GM19023 (cell line): ENCODE results near the gene PRDM16.

Experiments
- ATAC-seq: cut with Tn5 transposase; IDR thresholded peaks from one replicate; pipeline ENCODE4 v1.9.1; 2021; ENCODE audit warnings: mild to moderate bottlenecking, moderate library complexity; ENCODE audit not compliant: unreplicated experiment

PRDM16 gene

DNA sequence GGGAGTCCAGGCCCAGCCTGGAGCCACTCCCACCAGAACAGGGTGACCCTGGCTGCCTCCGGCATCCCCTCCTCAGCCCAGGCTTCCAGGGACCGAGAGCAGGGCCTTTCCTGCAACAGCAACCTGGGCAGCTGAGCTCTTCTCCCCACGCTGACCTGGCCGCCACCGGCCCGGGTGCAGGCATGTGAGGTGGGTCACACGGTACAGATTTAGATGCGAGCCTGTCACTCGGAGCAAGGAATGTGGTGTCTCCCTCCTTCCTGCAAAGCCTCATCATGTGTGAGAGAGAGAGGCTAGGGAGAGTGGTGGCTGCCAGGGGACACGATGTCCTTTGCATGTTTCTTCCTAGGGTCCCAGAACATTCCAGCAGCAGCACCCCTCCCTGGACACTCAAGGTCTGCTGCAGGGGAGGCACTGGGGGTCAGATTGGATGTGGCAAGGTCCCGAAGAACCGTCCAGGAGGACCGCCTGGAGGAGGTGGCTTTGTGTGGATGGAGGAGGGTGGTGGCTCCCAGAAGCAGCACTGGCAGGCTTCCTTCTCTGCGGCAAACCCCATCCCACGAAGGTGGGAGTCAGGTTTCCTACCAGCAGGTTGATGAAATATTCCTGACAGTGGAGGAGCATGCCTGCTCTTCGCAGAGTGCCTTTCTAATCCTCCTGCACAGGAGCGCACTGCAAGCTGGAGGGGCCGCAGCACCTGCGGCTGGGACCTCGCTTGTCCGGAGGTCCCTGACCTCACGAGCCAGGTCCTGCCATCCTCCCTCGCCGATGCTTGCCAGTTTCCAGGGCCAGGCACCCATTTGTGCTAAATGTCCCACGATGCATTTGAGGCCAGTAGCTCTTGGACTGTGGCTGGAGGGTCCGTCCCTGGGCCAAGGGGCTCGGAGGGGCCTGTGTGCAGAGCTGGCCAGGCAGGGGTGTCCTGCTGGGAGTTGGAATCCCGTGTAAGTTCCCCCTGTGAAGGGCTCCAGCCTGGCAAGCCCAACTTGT, 68.4 kb downstream of the PRDM16 start:
- no peak for ATAC-seq

- ATAC-seq: no peak
These were observed 69.7 kb downstream of the PRDM16 start for GRCh38 chr1:3138623-3139151.

GRCh38 chr1:3139451-3139852, 70.4 kb downstream of the PRDM16 start:
- ATAC-seq: no peak

DNA sequence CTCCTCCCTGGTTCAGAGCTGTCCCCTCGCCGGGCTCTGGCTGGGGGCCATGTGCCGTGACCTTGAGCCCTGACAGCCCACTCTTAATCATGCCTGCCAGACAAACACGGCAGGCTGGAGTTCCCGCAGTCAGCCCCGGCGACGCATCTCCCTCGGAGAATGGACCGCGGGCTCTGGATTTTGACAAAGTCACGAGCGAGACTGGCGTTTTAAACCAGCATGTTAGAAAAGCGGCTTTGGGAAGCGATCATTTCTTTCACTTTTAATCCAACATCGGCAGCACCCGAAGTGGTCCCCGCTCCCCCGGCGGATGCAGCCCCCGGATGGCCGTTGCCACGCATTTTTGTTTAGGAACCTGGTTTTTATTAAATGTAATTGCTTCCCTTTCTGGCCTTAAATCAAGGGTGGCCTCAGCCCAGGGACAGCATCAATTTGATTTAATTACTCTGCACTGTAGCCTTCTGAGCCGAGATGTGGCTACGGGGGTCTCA, 70.9 kb downstream of the PRDM16 start:
- no peak for ATAC-seq

DNA sequence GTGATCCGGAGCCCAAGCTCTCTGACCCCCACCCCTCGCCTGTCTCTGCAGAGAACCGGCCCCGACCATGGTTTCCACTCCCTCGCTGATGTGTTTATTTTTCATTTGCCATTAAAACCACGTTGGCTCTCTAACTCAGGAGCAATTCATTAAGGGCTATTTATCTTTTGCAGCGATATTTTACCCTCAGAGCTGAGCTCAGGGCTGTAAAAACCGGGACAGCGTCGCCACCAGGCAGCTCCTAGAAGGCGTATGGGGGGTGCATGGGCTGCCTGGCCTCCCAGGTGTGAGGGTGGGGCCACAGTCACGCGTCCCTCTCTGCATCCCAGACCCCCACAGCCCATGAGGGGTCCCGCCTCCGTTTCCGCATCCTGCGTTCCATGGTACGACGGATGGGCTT, 71.4 kb downstream of the PRDM16 start:
- ATAC-seq: no peak

DNA sequence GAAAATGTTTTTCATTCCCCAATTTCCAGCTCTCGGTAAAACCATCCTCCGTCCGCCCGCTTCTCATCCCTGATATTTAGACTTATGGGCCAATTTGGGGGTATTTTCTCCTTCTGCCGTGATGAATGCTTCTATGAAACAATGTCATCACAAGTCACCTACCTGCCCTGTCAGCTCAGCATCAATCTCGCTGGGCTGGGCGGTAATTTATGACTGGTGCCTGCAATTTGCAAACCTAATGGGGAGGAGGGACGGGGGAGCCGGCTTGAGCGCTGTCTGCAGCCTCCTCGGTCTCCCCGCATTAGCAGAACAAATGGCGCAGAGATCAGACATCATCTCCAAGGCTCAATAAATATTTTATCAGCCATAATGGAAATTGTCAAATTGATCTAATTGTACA, 72.1 kb downstream of the PRDM16 start:
- ATAC-seq: no peak

DNA sequence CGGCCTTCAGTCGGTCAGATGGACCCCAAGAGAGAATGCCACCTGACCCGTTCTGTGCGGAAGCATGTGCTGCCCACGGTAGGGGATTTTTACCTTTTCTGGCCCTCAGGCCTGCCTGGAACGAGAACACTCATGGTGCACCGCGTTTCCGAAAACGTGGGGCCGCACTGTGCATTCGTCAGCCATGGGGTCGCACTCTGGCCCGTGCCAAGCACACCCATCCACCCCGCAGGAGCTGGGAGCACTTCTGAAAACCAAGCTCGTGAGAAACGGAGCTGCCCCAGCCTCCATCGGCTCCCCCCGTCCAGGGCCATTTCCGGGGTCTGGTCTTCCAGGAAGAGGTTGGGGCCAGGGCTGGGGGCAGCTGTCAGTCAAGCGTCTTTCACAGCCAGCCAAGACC, 72.8 kb downstream of the PRDM16 start:
- ATAC-seq: no peak

DNA sequence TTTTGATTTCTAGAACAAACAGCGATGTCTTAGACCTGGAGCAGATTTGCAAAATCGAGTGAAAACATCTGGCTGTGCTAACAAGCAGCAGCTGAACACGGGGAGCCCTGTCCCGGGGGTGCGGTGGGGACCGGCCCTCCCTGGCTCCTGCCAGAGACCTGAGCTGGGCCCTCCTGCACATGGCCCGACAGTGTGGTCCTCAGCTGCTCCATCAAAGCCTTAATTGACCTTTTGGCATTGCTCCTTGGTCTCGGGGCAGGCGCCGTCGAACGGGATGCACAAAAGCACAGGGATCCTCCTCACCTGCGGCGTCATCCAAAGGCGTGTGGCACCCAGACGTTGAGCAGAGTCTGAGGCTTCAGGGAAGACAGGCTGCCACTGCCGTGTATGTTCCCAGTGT, 73.2 kb downstream of the PRDM16 start:
- ATAC-seq: no peak

DNA sequence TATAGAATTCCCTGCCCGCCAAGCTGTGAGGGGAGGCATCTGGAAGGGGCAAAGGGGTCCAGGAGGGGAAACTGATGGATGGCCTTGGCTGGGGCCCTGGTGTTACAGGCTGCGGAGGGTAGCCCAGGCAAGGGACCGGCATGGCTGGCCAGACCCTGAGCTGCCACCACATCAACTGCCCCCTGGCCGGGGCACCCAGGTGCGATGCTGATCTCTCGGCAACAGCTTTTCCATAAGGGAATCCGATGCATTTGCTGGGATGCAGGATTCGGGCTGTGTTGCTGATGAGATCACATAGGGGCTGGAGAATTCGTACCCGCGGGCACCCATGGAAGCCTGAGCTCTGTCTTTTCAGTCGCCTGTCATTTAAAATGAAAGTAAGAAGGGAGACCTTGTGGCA, 73.7 kb downstream of the PRDM16 start:
- no peak for ATAC-seq

GRCh38 chr1:3145532-3146325, 76.7 kb downstream of the PRDM16 start:
- ATAC-seq: no peak

GRCh38 chr1:3146458-3146857, 77.5 kb downstream of the PRDM16 start:
- ATAC-seq: no peak

DNA sequence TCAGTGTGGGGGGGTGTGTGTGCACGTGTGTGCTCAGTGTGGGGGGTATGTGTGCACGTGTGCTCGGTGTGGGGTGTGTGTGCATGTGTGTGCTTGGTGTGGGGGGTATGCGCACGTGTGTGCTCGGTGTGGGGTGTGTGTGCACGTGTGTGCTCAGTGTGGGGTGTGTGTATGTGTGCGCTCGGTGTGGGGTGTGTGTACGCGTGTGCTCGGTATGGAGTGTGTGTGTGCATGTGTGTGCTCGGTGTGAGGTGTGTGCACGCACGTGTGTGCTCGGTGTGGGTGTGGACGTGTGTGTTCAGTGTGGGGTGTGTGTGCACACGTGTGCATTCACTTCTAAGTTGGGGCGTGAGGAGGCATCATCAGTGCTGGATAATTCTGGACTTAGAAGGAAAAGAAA, 77.9 kb downstream of the PRDM16 start:
- no peak for ATAC-seq

GRCh38 chr1:3148171-3148570, 79.2 kb downstream of the PRDM16 start:
- ATAC-seq: no peak

DNA sequence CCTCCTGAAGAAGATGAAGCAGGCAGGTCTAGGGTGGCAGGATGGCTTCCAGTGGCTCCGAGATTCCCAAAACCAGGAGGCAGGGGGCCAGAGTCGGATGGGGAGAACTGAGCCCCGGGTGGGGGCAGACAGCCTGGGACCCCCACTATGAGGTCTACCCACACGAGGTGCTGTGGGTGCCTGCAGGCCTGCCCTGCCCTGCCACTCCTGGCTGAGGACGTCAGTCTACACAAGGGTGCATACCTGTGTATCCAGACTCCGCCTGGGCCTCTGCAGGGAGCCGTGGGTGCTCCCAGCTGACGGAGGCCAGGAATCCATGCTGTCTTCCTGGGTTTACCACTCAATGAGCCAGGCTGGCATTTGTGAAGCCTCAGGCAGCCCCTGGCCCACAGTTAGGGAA, 80.3 kb downstream of the PRDM16 start:
- ATAC-seq: no peak

- ATAC-seq: no peak
These were observed 82.5 kb downstream of the PRDM16 start for GRCh38 chr1:3151456-3151855.

- no peak for ATAC-seq
These were observed 83.1 kb downstream of the PRDM16 start for GRCh38 chr1:3152143-3152542.

DNA sequence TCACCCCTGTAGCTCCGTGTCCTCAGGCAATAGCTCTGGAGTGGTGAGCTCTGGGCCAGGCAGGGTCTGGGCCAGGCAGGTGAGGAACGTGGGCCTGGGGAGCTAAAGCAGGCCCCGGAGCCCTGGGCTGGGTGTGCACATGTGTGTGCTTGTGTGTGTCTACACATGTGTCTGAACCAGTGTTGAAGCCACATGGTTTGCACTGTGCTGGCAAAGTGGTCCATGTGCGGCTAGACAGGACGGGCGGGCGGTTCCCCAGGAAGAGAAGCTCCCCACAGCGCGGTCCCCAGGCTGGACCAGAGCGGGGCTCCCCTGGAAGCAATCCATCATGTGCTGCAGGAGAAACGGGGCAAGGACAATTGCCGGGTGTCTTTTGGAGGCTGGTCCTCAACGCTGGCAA, 84.2 kb downstream of the PRDM16 start:
- no peak for ATAC-seq

DNA sequence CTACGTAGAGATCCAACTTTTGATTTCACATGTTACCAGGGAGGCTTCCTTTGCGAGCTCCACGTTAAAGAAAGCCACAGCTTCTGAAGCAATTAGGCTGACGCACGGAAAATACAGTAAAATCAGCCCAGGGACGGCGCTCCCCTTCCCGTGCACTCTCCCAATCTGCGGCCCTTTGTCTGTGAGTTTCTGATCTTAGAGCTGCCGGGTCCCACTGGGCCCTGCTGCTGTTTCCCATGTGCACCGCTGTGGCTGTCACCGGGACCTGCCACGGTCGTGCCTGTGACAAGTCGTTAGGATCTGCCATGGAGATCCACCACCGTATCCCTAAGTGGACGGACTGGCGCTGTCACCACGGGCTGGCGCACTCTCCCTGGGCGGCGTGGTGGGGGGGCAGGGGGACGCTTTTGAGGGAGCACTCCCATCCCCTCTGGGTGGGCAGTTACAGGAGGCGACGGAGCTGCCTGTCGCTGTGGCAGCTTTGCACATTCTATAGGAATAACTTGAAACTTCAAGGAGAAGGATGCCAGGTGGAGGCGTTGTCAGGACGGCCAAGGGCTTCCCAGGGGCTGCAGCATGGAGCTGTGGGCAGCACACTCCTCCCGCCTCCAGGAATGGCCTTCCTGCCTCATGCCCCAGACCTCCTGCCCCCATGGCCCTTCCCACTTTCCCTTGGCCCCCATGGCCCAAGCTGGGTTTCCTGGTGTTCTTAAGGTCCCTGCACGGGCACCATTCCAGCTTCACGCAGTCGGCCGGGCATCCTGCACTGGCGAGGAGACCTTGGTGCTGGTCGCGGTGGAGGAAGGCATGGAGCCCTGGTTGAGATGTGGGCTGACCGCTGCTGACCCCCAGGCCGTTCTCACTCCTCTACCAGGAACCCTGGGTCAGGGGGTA, 85.1 kb downstream of the PRDM16 start:
- ATAC-seq: no peak

- no peak for ATAC-seq
These were observed 86.3 kb downstream of the PRDM16 start for GRCh38 chr1:3155056-3155925.

DNA sequence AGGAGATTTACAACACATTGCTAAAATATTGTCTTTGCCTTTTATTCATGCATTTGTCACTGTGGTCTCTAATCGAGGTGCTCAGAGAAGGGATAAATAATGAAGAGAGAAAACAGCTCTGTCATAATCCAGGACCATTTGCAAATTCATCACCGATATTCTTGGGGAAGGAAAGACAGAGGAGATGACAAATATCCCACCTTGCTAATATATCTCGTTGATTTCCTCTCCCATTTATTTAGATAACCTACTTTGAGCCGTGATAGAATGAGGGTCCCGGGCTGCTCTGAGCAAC, 86.9 kb downstream of the PRDM16 start:
- no peak for ATAC-seq
